ENCODE measurements around the gene SPATA12. TPM values are rescaled to one million over a fixed set of nuclear protein-coding genes. Genes with fewer than 3 reads are reported as not detected.

SPATA12 gene
- total and polyA plus RNA-seq, 2 donors (not counting 3 experiments of a cell fraction or from before 2014, with no cell fraction given): 0.18 TPM; not detected in 1

GRCh38 chr3:57073628-57074027 is 13.2 kb downstream of the SPATA12 start:
- no peak for FAIRE-seq
- POLR2A ChIA-PET: no interaction called here
- no TSS peak for BruUV-seq (replicated peaks)
- Histone ChIP-seq H3K9ac (replicated peaks; ENCODE audit: extremely low read depth, insufficient read depth, low read length) (no peak overlapping the region), H2AFZ (ENCODE audit: low read depth, low read length) (no peak overlapping the region), H3K4me1 (ENCODE audit: control insufficient read depth, extremely low read depth, insufficient read depth, low read length) (peaks cover 7% of the 10 kb centered on the region), H3K9me1 (replicated peaks; ENCODE audit: control insufficient read depth, extremely low read depth, insufficient read depth, low read length) (no peaks in the 10 kb centered on the region), H3K27me3 (ENCODE audit: control insufficient read depth in 2 of 2, insufficient read depth in 2 of 2, low read length in 2 of 2) (peaks cover 2 to 3% of the 10 kb centered on the region in 2 experiments), H3K4me3 (replicated peaks in 1 of 3; ENCODE audit: insufficient read depth in 1 of 3, low read depth in 1 of 3, low read length in 3 of 3) (no peak overlapping the region), H3K36me3 (ENCODE audit: control insufficient read depth in 2 of 2, extremely low read depth in 1 of 2, insufficient read depth in 2 of 2, low read length in 2 of 2) (no peaks in the 10 kb centered on the region), H3K9me3 (replicated peaks; ENCODE audit: control insufficient read depth, insufficient read depth, low read length) (no peaks in the 10 kb centered on the region), H3K79me2 (ENCODE audit: control insufficient read depth, insufficient read depth, low read length) (no peaks in the 10 kb centered on the region), H3K4me2 (ENCODE audit: insufficient read depth, low read length) (no peak overlapping the region), H3K27ac (ENCODE audit: insufficient read depth, low read depth, low read length) (no peak overlapping the region), H4K20me1 (replicated peaks; ENCODE audit: control insufficient read depth, extremely low read depth, insufficient read depth, low read length) (no peaks in the 10 kb centered on the region)
- intact Hi-C loops (cut with micrococcal nuclease): no loop called here
- CTCF ChIA-PET: no interaction called here
- dilution Hi-C loops (cut with MboI; ENCODE audit: extremely low pct_ligation_motif_present, low sequenced_read_pairs): no loop called here
- TF ChIP-seq JUN (IDR thresholded peaks at IDR 0.05; ENCODE audit: borderline replicate concordance, insufficient read depth, insufficient read length, low read depth): no peak
- no peak for TF ChIP-seq MYC (IDR thresholded peaks at IDR 0.05; ENCODE audit: low read depth, low read length)
- no peak for TF ChIP-seq MAX (IDR thresholded peaks at IDR 0.05; ENCODE audit: insufficient read depth, insufficient read length)
- TF ChIP-seq CTCF (IDR thresholded peaks at IDR 0.05; ENCODE audit: extremely low read depth in 1 of 2, insufficient read depth in 1 of 2, low read depth in 1 of 2, low read length in 2 of 2): no peak
- no peak for TF ChIP-seq GATA2 (IDR thresholded peaks at IDR 0.05; ENCODE audit: insufficient read depth, insufficient read length, low read depth, low read length)
- no peak for TF ChIP-seq FOS (IDR thresholded peaks at IDR 0.05; ENCODE audit: borderline replicate concordance, insufficient read depth, low read length)
- no peak for TF ChIP-seq EZH2 (IDR thresholded peaks at IDR 0.05; ENCODE audit: borderline replicate concordance, low read depth, low read length, severe bottlenecking)
- TF ChIP-seq POLR2AphosphoS5 (IDR thresholded peaks at IDR 0.05; ENCODE audit: insufficient read depth, low read depth, low read length): no peak
- TF ChIP-seq POLR2A (IDR thresholded peaks at IDR 0.05; ENCODE audit: low read depth, low read length): no peak
- no peak for DNase-seq (ENCODE audit: low read depth, low spot score)

Data from endothelial cell of umbilical vein (primary cell).